HepG2 (cell line): Measurements from ENCODE around the gene RNGTT. TPM values are rescaled to one million over a fixed set of nuclear protein-coding genes. Genes with fewer than 3 reads are reported as not detected.
A peak's percentile ranks its signal among the peaks of the same experiment; 100 is the strongest.

Experiments used
- ATAC-seq: fragments of 200-7000 bp; cut with Tn5 transposase; 3 replicates; pipeline ENCODE4 v1.9.1; 2020; ENCODE audit warnings: mild to moderate bottlenecking, moderate library complexity
- BruUV-seq: library from RNA; stranded (reverse); fragments of 400-500 nt; replicated peaks from 2 replicates; lab custom pipeline; 2021; lab: Mats Ljungman, UMichigan
- CTCF ChIA-PET: fragments of 300-600 bp; formaldehyde crosslinking; extraction: SDS; loops from one replicate; lab custom pipeline; 2021; ENCODE audit warnings: low total read pairs, inconsistent platforms, low intra/inter-chr PET ratio; lab: Yijun Ruan, JAX
- POLR2A ChIA-PET: fragments of 350-600 bp; sonication (Branson Sonifier 250); formaldehyde crosslinking; loops from one replicate; lab custom pipeline; 2020; ENCODE audit warnings: antibody characterized with exemption, inconsistent platforms; lab: Yijun Ruan, JAX
- DNase-seq: peaks from one replicate; pipeline ENCODE4 v3.0.0-alpha.2; 2015; ENCODE audit warnings: low spot score
- FAIRE-seq: peaks from 3 replicates; lab custom pipeline; 2011; peaks lifted over from hg19 to GRCh38; lab: Jason Lieb, UNC
- H2AFZ ChIP-seq: one replicate; pipeline ENCODE4 v1.6.1; 2011; ENCODE audit warnings: low read length, inconsistent platforms
- H3K27ac ChIP-seq: fragments of 300-600 bp; 3 replicates; pipeline ENCODE4 v1.8.0; 2011; ENCODE audit warnings: mixed run types, mild to moderate bottlenecking, mixed read lengths, low read length, inconsistent platforms; ENCODE audit not compliant: insufficient read depth; ENCODE audit errors: extremely low read length
- H3K27me3 ChIP-seq, 2 experiments: fragments of 200-600 bp in 1 of 2; 2 replicates in 1 of 2; 3 replicates in 1 of 2; pipeline versions ENCODE4 v1.6.0 to v1.8.0; 2011; ENCODE audit warnings: low read length in 2 of 2, mild to moderate bottlenecking in 2 of 2, moderate library complexity in 2 of 2, inconsistent platforms in 1 of 2; ENCODE audit not compliant: insufficient read depth in 2 of 2, control insufficient read depth in 1 of 2
- H3K36me3 ChIP-seq, 2 experiments: fragments of 200-600 bp in 1 of 2; replicated peaks in 1 of 2; 2 replicates in 1 of 2; 3 replicates in 1 of 2; pipeline versions ENCODE4 v1.5.1 to v1.8.0; 2011; ENCODE audit warnings: low read length in 2 of 2, inconsistent platforms in 1 of 2; ENCODE audit not compliant: insufficient read depth in 2 of 2, control insufficient read depth in 1 of 2
- H3K4me1 ChIP-seq: 2 replicates; pipeline ENCODE4 v1.5.1; 2012; ENCODE audit warnings: low read length, inconsistent platforms; ENCODE audit not compliant: insufficient read depth
- H3K4me2 ChIP-seq: 2 replicates; pipeline ENCODE4 v1.6.0; 2011; ENCODE audit warnings: low read depth, low read length, inconsistent platforms
- H3K4me3 ChIP-seq, 3 experiments: fragments of 200-600 bp in 1 of 3; sonication (generic), shearing (Covaris generic) in 1 of 3; replicated peaks in 1 of 3; 2 replicates each; pipeline ENCODE4 v1.5.1; 2011 to 2016; ENCODE audit warnings: low read length in 3 of 3, inconsistent platforms in 2 of 3, low read depth in 2 of 3, mild to moderate bottlenecking in 2 of 3, control low read depth in 1 of 3, mixed read lengths in 1 of 3; ENCODE audit not compliant: insufficient read depth in 1 of 3
- H3K79me2 ChIP-seq: one replicate; pipeline ENCODE4 v1.6.1; 2011; ENCODE audit warnings: low read length, inconsistent platforms; ENCODE audit not compliant: insufficient read depth
- H3K9ac ChIP-seq: 2 replicates; pipeline ENCODE4 v1.6.0; 2011; ENCODE audit warnings: mild to moderate bottlenecking, low read depth, low read length, inconsistent platforms; ENCODE audit not compliant: insufficient read depth
- H3K9me3 ChIP-seq: 2 replicates; pipeline ENCODE4 v1.5.1; 2012; ENCODE audit warnings: mild to moderate bottlenecking, low read length
- H4K20me1 ChIP-seq: 2 replicates; pipeline ENCODE4 v1.6.0; 2011; ENCODE audit warnings: inconsistent platforms, mild to moderate bottlenecking, low read length, moderate library complexity; ENCODE audit not compliant: insufficient read depth
- ARID2 ChIP-seq: sonication (generic); formaldehyde crosslinking; IDR thresholded peaks from 2 replicates; pipeline ENCODE4 v1.8.1; 2022; ENCODE audit warnings: mild to moderate bottlenecking, missing genetic modification reagents, borderline replicate concordance
- CENPX ChIP-seq: sonication (generic); formaldehyde crosslinking; IDR thresholded peaks from 2 replicates; pipeline ENCODE4 v1.9.0; 2021; ENCODE audit warnings: mild to moderate bottlenecking, missing genetic modification reagents, moderate library complexity
- CHCHD3 ChIP-seq: sonication (generic); formaldehyde crosslinking; IDR thresholded peaks from 2 replicates; pipeline ENCODE4 v1.8.0; 2022; ENCODE audit warnings: mild to moderate bottlenecking, missing genetic modification reagents, moderate library complexity
- HDAC1 ChIP-seq: sonication (generic); formaldehyde crosslinking; IDR thresholded peaks from 2 replicates; pipeline ENCODE4 v1.5.1; 2020; ENCODE audit warnings: mild to moderate bottlenecking, missing genetic modification reagents
- ISX ChIP-seq: sonication (generic); formaldehyde crosslinking; conservative IDR thresholded peaks from 2 replicates; pipeline ENCODE4 v1.5.0; 2020; ENCODE audit warnings: missing genetic modification reagents
- NFE2 ChIP-seq: sonication (generic); formaldehyde crosslinking; IDR thresholded peaks from 2 replicates; pipeline ENCODE4 v1.4.0; 2020; ENCODE audit warnings: missing genetic modification reagents
- NFYB ChIP-seq: sonication (generic); formaldehyde crosslinking; IDR thresholded peaks from 2 replicates; pipeline ENCODE4 v1.4.0; 2020; ENCODE audit warnings: missing genetic modification reagents
- PAF1 ChIP-seq: IDR thresholded peaks from 2 replicates; pipeline ENCODE4 v1.6.1; 2016; ENCODE audit warnings: missing genetic modification reagents, missing compliant biosample characterization
- TSC22D2 ChIP-seq: sonication (generic); formaldehyde crosslinking; IDR thresholded peaks from 2 replicates; pipeline ENCODE4 v1.5.1; 2020; ENCODE audit warnings: missing genetic modification reagents, mild to moderate bottlenecking, borderline replicate concordance
- YEATS2 ChIP-seq: sonication (generic); formaldehyde crosslinking; IDR thresholded peaks from 2 replicates; pipeline ENCODE4 v1.4.0; 2020; ENCODE audit warnings: missing genetic modification reagents, borderline replicate concordance
- ZFP90 ChIP-seq: sonication (generic); formaldehyde crosslinking; IDR thresholded peaks from 2 replicates; pipeline ENCODE4 v1.8.0; 2022; ENCODE audit warnings: missing genetic modification reagents, mild to moderate bottlenecking, inconsistent platforms, borderline replicate concordance
- WGBS: methylation state at CpG from one replicate; pipeline ENCODE4 v1.1.6; 2017; ENCODE audit warnings: low lambda C conversion rate; 5-methylcytosine and 5-hydroxymethylcytosine counted together
- in situ Hi-C: cut with HindIII; loops from 2 replicates; pipeline ENCODE4 v1.10.0; 2017; ENCODE audit warnings: low pct_unique_long_range_greater_than_20kb; ENCODE audit not compliant: extremely low pct_ligation_motif_present
- intact Hi-C: fragments of 100-400 bp; cut with micrococcal nuclease; formaldehyde crosslinking; loops from one replicate; pipeline ENCODE4 v1.10.0; 2022; ENCODE audit not compliant: unreplicated experiment
- polyA plus RNA-seq, 8 experiments: library from polyadenylated mRNA; depleted of rRNA in 3 of 8; stranded (reverse) in 7 of 8; unstranded in 1 of 8; fragments of >200 nt; fragmentation: Illumina TruSeq in 4 of 8; extraction: Trizol in 4 of 8; gene quantifications; 2 replicates each; pipeline versions ENCODE4 v1.2.1 to v1.2.3, GENCODE V29; 2011 to 2016; ENCODE audit warnings: low read depth in 4 of 8, missing spikeins in 1 of 8, mixed read lengths in 1 of 8; ENCODE audit not compliant: insufficient read depth in 1 of 8
- total RNA-seq, 5 experiments: library from RNA; depleted of rRNA; stranded (reverse); fragments of >200 nt; fragmentation: Illumina TruSeq; extraction: Trizol; gene quantifications; 2 replicates each; pipeline ENCODE4 v1.2.3, GENCODE V29; 2016; ENCODE audit warnings: low read depth in 1 of 5
- TF ChIP-seq, protein P1 (sequence below): sonication (generic); formaldehyde crosslinking; IDR thresholded peaks from 2 replicates; pipeline ENCODE4 v1.5.0; 2020; ENCODE audit warnings: missing genetic modification reagents, mild to moderate bottlenecking, borderline replicate concordance
- TF ChIP-seq, protein P2 (sequence below): sonication (generic); formaldehyde crosslinking; IDR thresholded peaks from 2 replicates; pipeline ENCODE4 v1.8.0; 2022; ENCODE audit warnings: missing genetic modification reagents, mild to moderate bottlenecking, borderline replicate concordance
- TF ChIP-seq, protein P3 (sequence below): sonication (generic); formaldehyde crosslinking; IDR thresholded peaks from 2 replicates; pipeline ENCODE4 v1.4.0; 2020; ENCODE audit warnings: missing genetic modification reagents, borderline replicate concordance

RNGTT gene
- total and polyA plus RNA-seq, 2 of the 13 experiments (the other 11 are each of a cell fraction or from before 2014, with no cell fraction given), result 6.0 to 22.6 TPM

GRCh38 chr6:88661136-88661535, 302.3 kb downstream of the RNGTT start:
- FAIRE-seq (no peak), DNase-seq (no peak), ATAC-seq (no peak)
- no peaks in the 10 kb centered on the region for H4K20me1 ChIP-seq
- H3K9ac ChIP-seq, result no peak overlapping the region
- H2AFZ ChIP-seq, result no peak overlapping the region
- ChIA-PET CTCF (no interaction called here), POLR2A (no interaction called here)
- no TSS peak for BruUV-seq
- H3K79me2 ChIP-seq, result no peaks in the 10 kb centered on the region
- peaks cover 16% of the 10 kb centered on the region; the same call in 1 of the 2 replicates for H3K9me3 ChIP-seq
- no peaks in the 10 kb centered on the region for H3K36me3 ChIP-seq
- in situ Hi-C loops (no loop called here), intact Hi-C loops (no loop called here)
- H3K4me1 ChIP-seq, result peaks cover 8% of the 10 kb centered on the region; the same call in 1 of the 2 replicates
- H3K27me3 ChIP-seq, result no peaks in the 10 kb centered on the region
- H3K4me3 ChIP-seq, result no peak overlapping the region
- H3K4me2 ChIP-seq, result no peak overlapping the region
- 93% methylated on average over 6 of the region's 6 CpGs for WGBS
- H3K27ac ChIP-seq, result no peak overlapping the region
- no peak for TF ChIP-seq NFE2
- 0 out of 2 replicates have a peak, but pooled peaks have one; percentile 49 for TF ChIP-seq ZFP90 (CRISPR knock-in tag)

GRCh38 chr6:88655586-88655985, 307.8 kb downstream of the RNGTT start:
- no peak for FAIRE-seq

More at GRCh38 chr6:88655586-88655985, 307.8 kb downstream of the RNGTT start:
- no peaks in the 10 kb centered on the region for H3K79me2 ChIP-seq
- BruUV-seq, result no TSS peak
- H3K27me3 ChIP-seq, result no peaks in the 10 kb centered on the region
- no peak overlapping the region for H3K4me3 ChIP-seq
- CTCF ChIA-PET, result no interaction called here
- DNase-seq (no peak), ATAC-seq (no peak)
- H3K9ac ChIP-seq, result no peak overlapping the region
- H2AFZ ChIP-seq, result no peak overlapping the region
- no peaks in the 10 kb centered on the region for H3K36me3 ChIP-seq
- no peak for TF ChIP-seq ARID2 (CRISPR knock-in tag)
- TF ChIP-seq CENPX (CRISPR knock-in tag), result no peak
- TF ChIP-seq TSC22D2 (CRISPR knock-in tag), result no peak
- TF ChIP-seq CHCHD3, result no peak
- TF ChIP-seq YEATS2 (CRISPR knock-in tag), result no peak
- TF ChIP-seq, protein P1, sequence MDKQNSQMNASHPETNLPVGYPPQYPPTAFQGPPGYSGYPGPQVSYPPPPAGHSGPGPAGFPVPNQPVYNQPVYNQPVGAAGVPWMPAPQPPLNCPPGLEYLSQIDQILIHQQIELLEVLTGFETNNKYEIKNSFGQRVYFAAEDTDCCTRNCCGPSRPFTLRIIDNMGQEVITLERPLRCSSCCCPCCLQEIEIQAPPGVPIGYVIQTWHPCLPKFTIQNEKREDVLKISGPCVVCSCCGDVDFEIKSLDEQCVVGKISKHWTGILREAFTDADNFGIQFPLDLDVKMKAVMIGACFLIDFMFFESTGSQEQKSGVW, result no peak
- TF ChIP-seq, protein P2, sequence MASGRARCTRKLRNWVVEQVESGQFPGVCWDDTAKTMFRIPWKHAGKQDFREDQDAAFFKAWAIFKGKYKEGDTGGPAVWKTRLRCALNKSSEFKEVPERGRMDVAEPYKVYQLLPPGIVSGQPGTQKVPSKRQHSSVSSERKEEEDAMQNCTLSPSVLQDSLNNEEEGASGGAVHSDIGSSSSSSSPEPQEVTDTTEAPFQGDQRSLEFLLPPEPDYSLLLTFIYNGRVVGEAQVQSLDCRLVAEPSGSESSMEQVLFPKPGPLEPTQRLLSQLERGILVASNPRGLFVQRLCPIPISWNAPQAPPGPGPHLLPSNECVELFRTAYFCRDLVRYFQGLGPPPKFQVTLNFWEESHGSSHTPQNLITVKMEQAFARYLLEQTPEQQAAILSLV (CRISPR knock-in tag), result no peak
- TF ChIP-seq HDAC1, result no peak
- TF ChIP-seq, protein P3, sequence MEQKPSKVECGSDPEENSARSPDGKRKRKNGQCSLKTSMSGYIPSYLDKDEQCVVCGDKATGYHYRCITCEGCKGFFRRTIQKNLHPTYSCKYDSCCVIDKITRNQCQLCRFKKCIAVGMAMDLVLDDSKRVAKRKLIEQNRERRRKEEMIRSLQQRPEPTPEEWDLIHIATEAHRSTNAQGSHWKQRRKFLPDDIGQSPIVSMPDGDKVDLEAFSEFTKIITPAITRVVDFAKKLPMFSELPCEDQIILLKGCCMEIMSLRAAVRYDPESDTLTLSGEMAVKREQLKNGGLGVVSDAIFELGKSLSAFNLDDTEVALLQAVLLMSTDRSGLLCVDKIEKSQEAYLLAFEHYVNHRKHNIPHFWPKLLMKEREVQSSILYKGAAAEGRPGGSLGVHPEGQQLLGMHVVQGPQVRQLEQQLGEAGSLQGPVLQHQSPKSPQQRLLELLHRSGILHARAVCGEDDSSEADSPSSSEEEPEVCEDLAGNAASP (CRISPR knock-in tag), result no peak
- no peak for TF ChIP-seq PAF1 (CRISPR knock-in tag)
- no peak for TF ChIP-seq ISX (CRISPR knock-in tag)
- TF ChIP-seq NFYB (CRISPR knock-in tag), result no peak
- H3K4me1 ChIP-seq, result no peaks in the 10 kb centered on the region
- no peaks in the 10 kb centered on the region for H4K20me1 ChIP-seq
- no peaks in the 10 kb centered on the region for H3K9me3 ChIP-seq
- intact Hi-C loops, result no loop called here
- POLR2A ChIA-PET, result no interaction called here
- H3K4me2 ChIP-seq, result no peak overlapping the region
- in situ Hi-C loops, result no loop called here
- no peak overlapping the region for H3K27ac ChIP-seq
